Brain microvascular endothelial cell (primary cell): Measurements from ENCODE around the gene GNAS-AS1.

Experiments used
- DNase-seq: peaks from one replicate; pipeline ENCODE4 v3.0.0-alpha.2; 2020
- H3K27ac ChIP-seq: fragments of 250-450 bp; sonication (Bioruptor Pico); 2 replicates; pipeline ENCODE4 v1.5.1; 2020; ENCODE audit warnings: mild to moderate bottlenecking, moderate library complexity
- H3K27me3 ChIP-seq: fragments of 250-450 bp; sonication (Bioruptor Pico); replicated peaks from 2 replicates; pipeline ENCODE4 v1.5.1; 2020; ENCODE audit warnings: mild to moderate bottlenecking
- H3K36me3 ChIP-seq: fragments of 250-450 bp; sonication (Bioruptor Pico); replicated peaks from 2 replicates; pipeline ENCODE4 v1.5.1; 2020; ENCODE audit warnings: mild to moderate bottlenecking
- H3K4me3 ChIP-seq: 2 replicates; pipeline ENCODE4 v1.5.1; 2011; ENCODE audit warnings: low read depth, mild to moderate bottlenecking, control low read depth, low read length, moderate library complexity
- in situ Hi-C: cut with HindIII; loops from 2 replicates; pipeline ENCODE4 v1.10.0; 2017; ENCODE audit warnings: low sequenced_read_pairs, low pct_ligation_motif_present
- TF ChIP-seq, protein P1 (sequence below): IDR thresholded peaks from 2 replicates; pipeline ENCODE4 v1.5.1; 2011; ENCODE audit warnings: low read depth, mild to moderate bottlenecking, moderate library complexity, low read length, control low read depth, inconsistent platforms; ENCODE audit errors: missing control alignments

Gene GNAS-AS1

DNA sequence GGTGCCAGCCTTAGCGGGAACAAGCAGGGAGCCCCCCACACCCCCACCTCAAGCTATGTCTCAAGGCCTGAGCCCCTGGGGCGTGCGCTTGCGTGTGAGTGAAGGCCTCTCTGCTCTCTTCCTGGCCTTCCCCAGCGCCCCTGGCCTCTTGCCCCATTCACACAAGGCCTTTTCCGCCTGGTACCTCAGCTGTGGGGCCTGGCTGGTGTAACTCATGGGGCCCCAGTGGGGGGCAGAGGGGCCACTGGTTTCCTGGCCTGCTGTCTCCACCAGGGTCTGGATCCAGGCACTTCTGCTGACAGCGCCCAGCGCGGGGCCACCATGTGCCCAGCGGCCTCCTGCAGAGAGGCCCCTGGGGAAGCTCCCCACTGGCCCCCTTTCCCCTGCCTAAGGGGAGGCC, 34.7 kb downstream of the GNAS-AS1 start:
- no peaks in the 10 kb centered on the region for H3K36me3 ChIP-seq
- H3K27ac ChIP-seq, result no peak overlapping the region
- in situ Hi-C loops, result no loop called here
- H3K27me3 ChIP-seq, result no peaks in the 10 kb centered on the region
- DNase-seq, result no peak
- H3K4me3 ChIP-seq, result no peak overlapping the region
- TF ChIP-seq, protein P1, sequence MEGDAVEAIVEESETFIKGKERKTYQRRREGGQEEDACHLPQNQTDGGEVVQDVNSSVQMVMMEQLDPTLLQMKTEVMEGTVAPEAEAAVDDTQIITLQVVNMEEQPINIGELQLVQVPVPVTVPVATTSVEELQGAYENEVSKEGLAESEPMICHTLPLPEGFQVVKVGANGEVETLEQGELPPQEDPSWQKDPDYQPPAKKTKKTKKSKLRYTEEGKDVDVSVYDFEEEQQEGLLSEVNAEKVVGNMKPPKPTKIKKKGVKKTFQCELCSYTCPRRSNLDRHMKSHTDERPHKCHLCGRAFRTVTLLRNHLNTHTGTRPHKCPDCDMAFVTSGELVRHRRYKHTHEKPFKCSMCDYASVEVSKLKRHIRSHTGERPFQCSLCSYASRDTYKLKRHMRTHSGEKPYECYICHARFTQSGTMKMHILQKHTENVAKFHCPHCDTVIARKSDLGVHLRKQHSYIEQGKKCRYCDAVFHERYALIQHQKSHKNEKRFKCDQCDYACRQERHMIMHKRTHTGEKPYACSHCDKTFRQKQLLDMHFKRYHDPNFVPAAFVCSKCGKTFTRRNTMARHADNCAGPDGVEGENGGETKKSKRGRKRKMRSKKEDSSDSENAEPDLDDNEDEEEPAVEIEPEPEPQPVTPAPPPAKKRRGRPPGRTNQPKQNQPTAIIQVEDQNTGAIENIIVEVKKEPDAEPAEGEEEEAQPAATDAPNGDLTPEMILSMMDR, result no peak

DNA sequence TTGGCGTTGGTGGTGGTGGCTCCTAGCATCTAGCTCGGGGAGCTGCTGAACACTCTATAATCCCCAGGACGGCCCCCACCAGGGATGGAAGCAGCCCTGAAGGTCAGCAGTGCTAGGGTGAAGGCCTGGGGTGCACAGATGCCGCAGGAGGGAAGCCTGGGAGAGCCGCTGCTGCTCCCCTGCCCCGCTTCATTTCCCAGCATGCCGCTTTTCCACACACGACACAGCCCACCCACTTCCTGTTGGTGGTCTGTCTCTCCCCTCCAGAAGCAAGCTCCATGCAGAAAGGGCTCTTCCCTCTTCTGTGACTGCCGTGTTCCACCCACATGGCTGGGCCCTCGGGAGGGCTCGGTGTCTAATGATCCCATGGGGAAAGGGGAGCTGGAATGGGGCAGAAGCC, 35.3 kb downstream of the GNAS-AS1 start:
- TF ChIP-seq, protein P1, result no peak
- Histone ChIP-seq H3K36me3 (no peaks in the 10 kb centered on the region), H3K27me3 (no peaks in the 10 kb centered on the region), H3K4me3 (no peak overlapping the region), H3K27ac (no peak overlapping the region)
- in situ Hi-C loops, result no loop called here
- no peak for DNase-seq

DNA sequence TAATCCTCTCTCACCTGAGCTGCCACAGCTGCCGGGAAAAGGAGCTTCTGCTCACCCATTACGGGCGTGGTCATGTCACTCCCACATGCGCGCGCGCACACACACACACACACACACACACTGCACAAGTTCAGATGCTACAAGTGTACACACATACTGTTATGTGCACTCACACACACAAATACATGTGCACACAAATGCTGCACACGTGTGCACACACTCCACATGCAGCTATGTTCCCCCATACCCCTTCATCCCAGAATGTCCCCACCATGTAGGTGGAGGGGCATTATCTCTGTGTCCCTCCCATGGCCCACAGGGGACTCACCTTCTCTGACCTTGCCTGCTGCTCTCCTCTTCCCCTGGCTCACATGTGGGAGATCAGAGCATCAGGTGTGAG, 37.3 kb downstream of the GNAS-AS1 start:
- TF ChIP-seq, protein P1, result no peak
- DNase-seq, result no peak
- no peaks in the 10 kb centered on the region for H3K36me3 ChIP-seq
- no peak overlapping the region for H3K4me3 ChIP-seq
- H3K27me3 ChIP-seq, result no peaks in the 10 kb centered on the region
- H3K27ac ChIP-seq, result no peak overlapping the region
- in situ Hi-C loops, result no loop called here

DNA sequence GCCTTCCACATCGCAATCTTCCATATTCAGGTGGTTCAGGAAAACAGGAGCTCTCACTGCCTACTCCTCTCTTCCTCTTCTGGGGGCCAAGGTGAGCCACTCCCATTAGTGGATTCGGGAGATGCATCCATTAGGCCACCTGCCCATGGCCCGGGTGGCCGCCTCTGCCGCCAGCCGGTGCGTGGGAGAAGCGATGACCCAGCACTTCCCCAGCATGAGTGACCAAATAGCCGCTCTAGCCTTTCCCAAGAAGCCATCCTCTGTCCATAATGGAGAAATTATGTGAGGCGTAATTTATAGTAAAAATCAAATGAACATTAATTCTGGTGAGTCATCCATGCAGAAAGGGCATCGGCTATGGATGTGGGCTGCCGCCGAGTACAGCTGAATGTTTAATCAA, 39.4 kb downstream of the GNAS-AS1 start:
- TF ChIP-seq, protein P1, result no peak
- no peaks in the 10 kb centered on the region for H3K36me3 ChIP-seq
- H3K4me3 ChIP-seq, result no peak overlapping the region
- in situ Hi-C loops, result no loop called here
- H3K27ac ChIP-seq, result no peak overlapping the region
- no peaks in the 10 kb centered on the region for H3K27me3 ChIP-seq
- DNase-seq, result no peak

DNA sequence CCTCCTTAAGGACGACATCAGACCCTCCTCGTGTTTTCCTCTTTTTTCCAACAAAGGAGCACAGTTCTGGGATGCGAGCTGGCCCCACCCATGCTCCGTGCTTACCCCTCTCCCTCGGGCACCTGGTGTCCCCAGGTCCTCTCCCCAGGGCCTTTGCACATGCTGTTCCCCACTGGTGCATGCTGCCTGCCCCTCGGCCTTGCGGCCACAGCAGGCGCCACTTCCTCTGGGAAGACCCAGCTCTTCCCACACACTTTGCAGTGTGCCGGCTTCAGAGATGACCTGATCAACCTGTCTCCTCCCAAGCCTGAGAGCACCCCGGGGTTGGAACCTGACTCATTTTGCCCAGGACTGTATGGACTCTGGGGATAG, 39.8 kb downstream of the GNAS-AS1 start:
- in situ Hi-C loops, result no loop called here
- DNase-seq, result no peak
- H3K27ac ChIP-seq, result no peak overlapping the region
- H3K27me3 ChIP-seq, result no peaks in the 10 kb centered on the region
- TF ChIP-seq, protein P1, result no peak
- no peak overlapping the region for H3K4me3 ChIP-seq
- no peaks in the 10 kb centered on the region for H3K36me3 ChIP-seq

DNA sequence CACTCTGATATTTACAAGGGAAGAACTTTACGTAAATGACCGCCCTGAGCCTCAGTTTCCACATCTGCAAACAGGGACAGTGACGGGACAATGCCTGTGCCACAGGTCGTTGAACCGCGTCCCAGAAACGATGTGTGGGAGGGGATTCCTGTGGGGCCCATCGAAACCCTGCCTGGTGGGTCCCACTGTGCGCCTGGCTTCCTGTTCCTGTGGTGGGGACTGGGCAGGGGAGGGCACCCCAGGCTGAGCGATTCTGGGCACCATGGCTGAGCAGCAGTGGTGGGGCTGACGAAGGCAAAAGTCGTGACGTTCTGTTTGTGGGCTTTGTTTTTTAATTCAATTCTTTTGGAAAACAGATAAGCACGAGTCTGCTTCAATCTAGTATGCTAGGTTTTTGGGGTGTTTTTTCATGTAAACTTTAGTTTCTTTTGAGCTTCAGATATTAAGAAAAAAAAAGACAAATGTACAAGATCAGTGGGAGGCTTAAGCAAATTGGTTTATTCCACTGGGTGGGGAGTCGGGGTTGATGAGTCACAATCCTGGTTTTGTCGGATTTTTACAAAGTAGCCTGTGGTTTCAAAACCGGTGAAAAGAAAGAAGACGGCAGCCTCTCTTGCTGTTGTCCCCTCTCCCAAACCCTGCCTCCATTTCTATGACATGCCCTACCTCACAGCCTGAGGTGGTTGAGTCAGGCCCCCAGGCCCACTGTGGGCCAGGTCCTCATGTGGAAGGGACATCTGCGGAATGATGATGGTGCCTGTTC, 40.4 kb downstream of the GNAS-AS1 start:
- DNase-seq, result no peak
- TF ChIP-seq, protein P1, result no peak
- Histone ChIP-seq H3K4me3 (no peak overlapping the region), H3K27me3 (no peaks in the 10 kb centered on the region), H3K27ac (no peak overlapping the region), H3K36me3 (no peaks in the 10 kb centered on the region)
- in situ Hi-C loops, result no loop called here
